NCI-H187 (cell line): ENCODE measurements around the gene GLRX3.
A peak's percentile ranks its signal among the peaks of the same experiment; 100 is the strongest.
"Not testable (repeated sequence)": the region's sequence is repeated elsewhere in the genome, so short reads cannot be mapped to it uniquely, and the experiment has no call there.

Source experiments
- DNase-seq, 2 experiments: peaks; one replicate each; lab custom pipeline; 2025; lab: John Stamatoyannopoulos, UW

Gene GLRX3

GRCh38 chr10:130136226-130137089 is at the start of gene GLRX3:
Gene GLRX3, plus strand, starts transcription at chr10:130136391. Its CDS starts 30 bp downstream, at chr10:130136421.
- DNase-seq = peak; percentile 51 to 58

DNA sequence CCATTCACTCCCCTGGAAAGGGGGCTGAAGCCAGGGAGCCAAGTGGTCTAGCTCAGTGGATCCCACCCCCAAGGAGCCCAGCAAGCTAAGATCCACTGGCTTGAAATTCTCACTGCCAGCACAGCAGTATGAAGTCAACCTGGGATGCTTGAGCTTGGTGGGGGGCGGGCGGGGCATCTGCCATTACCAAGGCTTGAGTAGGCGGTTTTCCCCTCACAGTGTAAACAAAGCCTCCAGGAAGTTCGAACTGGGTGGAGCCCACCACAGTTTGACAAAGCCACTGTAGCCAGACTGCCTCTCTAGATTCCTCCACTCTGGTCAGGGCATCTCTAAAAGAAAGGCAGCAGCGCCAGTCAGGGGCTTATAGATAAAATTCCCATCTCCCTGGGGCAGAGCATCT is 45.6 kb upstream of the GLRX3 start:
- not testable (repeated sequence) for DNase-seq

- no peak for DNase-seq
These were observed 36.8 kb upstream of the GLRX3 start for GRCh38 chr10:130099344-130099743.

DNA sequence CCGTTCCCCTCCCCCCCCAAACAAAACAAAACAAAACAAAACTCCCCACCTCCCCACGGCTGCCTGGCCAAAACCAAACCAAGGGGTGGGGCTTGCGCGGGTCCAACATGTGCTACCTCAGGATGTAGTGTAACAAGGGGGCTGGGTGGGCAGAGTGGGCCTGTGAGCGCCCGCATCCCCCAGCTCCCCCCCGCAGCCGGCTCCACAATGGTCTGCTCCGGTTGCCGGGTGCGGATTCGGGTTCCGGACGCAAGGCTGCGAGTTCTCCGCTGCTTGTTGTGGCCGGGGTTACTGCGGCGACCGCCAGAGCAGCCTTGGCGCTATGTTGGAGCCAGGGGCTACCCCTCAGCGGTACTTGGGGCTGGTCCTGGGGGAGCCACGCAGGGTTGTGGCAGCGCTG is 30.5 kb upstream of the GLRX3 start:
- DNase-seq = no peak

GRCh38 chr10:130108146-130108545 is 28.0 kb upstream of the GLRX3 start:
- not testable (repeated sequence) for DNase-seq

DNA sequence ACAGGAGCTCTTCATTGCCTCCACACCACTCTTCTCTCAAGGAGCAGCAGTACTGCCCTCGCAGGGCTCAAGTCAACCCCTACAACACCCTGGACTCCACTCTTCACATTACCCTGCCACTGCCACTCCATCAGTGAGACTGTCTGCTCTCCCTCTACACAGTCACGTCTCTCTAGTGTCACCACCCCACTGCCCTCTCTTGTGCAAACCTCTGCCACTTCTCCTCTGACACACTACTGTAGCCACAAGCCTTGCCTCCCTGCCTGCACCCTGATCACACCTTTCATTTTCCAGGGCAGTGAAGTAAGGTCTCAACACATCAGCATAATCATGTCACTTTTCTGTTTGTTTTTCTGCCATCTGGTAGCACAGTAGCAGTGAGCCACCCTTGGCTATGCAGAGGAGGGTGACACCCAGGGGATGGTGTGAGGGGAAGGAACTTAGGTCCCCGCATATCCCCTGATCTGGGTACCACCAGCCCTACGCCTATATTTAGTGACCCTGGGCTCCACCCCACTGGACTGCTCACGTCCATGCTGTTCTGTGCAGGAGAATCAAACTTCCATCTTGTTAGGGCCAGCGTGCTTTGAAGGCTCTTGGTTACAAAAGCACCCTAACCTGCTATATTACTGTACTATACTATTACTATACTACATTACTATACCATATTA is 27.1 kb upstream of the GLRX3 start:
- DNase-seq = no peak

DNA sequence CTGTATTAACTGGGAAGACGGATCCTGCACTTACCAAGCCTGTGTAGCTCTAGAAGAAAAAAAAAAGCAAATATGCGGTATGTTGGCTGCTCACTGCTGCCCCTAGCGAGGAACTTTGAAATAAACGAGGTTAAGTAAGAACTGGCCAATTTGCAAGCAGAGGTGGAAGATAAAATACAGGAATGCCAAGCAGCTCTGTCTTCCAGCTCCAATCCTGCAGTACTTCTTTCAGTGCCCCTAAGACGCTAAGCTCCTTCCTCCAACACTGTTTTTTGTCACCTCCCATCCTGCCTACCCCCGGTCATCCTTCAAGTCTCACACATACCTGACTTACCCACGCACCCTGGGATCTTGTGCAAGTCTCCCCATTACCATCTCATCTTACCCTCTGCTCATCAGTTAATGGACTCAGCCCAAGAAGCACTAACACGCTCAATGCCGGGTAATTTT is 26.4 kb upstream of the GLRX3 start:
- peak; percentile 29 to 56 for DNase-seq

DNA sequence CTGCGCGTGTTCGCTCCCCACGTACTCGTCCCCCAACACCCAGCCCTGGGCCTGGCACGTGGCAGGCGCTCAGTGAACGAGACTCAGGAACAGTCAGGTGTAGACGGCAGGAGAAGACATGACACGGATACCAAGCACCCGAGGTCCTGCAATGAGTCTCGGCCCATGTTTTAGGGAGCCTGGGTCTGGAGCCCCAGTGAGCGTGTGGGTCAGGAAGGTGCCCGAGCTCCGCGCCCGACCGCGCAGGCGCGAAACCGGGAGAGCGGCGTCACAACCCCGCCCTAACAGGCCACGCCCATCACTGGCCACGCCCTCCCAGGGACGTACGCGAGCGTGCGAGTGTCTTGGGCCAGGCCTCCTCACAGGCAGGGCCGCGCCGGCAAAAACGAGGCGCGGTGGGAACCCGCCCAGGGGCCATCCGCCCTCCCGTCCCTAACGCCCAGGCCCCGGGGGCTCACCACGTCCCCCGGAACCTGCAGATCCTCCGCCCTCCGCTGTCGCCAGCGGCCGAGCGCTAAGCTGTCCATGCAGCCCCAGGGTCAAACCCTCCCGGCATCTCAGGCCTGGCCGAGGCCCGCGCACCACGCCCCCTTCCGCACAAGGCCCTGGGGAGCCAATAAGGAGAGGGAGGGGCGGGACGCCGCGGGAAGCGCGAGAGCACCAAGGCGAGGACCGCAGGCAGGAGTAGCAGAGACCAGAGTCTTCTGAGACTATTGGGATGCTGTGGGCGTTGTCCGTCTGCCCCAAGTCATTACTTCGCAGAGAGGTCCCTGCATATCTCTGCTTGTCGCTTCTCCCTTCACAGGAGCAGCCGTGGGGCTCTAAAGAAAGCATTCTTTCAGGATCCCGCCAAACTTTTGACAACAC is 25.7 kb upstream of the GLRX3 start, which contains the start of gene C10orf143:
Gene C10orf143, minus strand, starts transcription at position 585 of the 867 bp plus-strand sequence. Its CDS starts 58 bp downstream, at position 527.
- DNase-seq = peak; percentile 83

DNA sequence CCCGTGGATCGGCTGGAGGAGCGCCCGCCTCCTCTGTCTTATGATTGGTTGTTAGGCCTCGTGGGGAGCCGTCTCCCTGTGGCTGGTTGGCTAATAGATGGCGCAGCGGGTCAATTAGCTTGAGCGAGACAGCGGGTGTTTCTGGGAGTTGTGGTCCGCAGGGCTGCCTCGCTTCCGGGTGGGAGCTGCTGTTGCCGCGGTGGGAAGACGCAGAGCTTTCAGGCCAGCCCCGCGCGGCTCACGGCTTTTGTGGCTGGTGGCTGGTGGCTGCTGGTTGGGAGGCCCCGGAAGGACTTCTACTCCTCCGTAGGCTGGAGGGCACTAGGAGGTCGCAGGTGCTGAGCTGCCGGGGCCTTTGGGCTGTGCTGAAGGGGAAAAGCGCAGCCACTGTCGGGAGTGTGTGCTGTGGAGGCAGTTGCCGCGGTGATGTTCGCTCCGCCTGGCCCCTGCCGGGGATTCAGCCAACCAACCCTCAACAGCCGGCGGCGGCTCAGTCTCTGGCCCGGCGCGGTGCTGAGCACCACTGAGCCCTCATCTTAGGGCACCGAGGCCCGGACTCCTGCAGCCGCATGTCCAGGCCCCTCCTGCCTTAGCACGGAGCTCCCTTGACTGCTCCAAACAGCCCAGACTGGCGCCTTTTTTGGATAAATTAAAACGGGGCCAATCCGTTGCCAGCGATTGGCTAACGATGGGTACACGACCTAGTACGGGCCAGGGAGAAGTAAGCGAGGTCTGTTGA is 24.9 kb upstream of the GLRX3 start:
- peak; percentile 83 to 84 for DNase-seq

GRCh38 chr10:130111852-130112180 is 24.4 kb upstream of the GLRX3 start:
- no peak for DNase-seq

DNA sequence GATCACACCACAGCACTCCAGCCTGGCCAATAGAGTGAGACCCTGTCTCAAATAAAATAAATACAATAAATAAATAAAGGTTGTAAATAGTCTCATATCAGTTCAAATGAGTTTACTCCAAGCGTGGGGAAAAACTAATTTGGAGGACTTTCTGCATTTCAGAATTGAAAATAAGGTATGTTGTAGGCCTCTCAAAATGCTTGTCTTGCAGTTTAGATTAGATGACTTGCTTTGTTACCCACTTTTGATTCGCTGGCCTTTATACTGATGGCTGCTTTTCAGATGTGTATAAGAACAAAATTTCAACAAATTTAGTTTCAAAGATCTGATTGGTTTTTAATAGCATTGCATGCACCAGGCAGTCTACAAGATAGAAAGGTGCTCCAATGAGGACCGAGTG is 23.4 kb upstream of the GLRX3 start:
- no peak for DNase-seq

- DNase-seq = not testable (repeated sequence)
These were observed 19.2 kb upstream of the GLRX3 start for GRCh38 chr10:130116942-130117341.

DNA sequence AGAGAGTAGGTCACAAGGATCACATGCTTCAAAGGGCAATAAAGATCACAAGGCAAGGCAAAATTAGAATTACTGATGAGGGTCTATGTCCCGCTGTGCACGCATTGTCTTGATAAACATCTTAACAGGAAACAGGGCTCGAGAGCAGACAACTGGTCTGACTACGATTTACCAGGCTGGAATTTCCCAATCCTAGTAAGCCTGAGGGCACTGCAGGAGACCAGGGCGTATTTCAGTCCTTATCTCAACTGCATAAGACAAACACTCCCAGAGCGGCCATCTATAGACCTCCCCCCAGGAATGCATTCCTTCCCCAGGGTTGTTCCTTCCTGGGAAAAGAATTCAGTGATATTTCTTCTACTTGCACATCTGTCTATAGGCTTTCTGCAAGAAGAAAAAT is 18.7 kb upstream of the GLRX3 start:
- not testable (repeated sequence) for DNase-seq

GRCh38 chr10:130121486-130122079 is 14.6 kb upstream of the GLRX3 start:
- DNase-seq = no peak

GRCh38 chr10:130127364-130128061 is 8.7 kb upstream of the GLRX3 start:
- peak in 1 of 2 experiments; percentile 5 for DNase-seq

DNA sequence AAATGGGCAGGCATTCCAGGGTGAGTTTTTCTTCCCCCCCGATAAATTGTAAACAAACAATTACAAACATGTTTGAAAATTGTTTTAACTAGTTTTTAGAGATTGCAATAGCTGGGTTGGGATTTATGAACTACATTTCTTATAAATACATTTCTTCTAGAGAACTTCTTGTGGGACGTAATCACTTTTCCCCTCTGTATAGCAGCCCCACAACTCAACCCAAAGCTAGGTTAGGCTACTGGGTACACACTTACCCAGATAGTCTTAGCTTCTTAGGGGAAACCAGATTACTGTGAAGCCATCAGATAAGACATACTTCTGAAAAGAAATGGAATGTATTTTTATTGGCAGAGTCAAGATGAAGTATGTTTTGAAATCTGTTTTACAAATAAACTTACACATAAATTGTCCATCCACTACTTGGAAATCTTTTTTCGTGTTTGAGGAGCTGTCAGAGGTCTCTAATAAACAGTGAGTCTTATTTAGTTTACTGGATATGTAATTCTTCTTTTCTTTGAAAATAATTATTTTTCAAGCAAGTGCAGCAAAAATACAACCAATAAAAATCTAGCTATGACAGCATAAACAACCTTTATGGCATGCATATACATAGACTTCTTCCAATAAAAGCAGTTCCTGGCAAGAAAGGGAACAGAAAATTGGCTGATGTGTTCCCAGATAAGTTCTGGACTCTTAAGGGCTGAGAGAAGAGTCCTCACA is 8.0 kb upstream of the GLRX3 start:
- DNase-seq = no peak

- DNase-seq = no peak
These were observed 7.3 kb upstream of the GLRX3 start for GRCh38 chr10:130128922-130129321.

- DNase-seq = no peak
These were observed 440 bp upstream of the GLRX3 start for GRCh38 chr10:130135676-130136225.

- no peak for DNase-seq
These were observed 878 bp downstream of the GLRX3 start for GRCh38 chr10:130137090-130137448.
